HG03060 (cell line): ENCODE results near the gene TCF19.
"Not testable (repeated sequence)": the region's sequence is repeated elsewhere in the genome, so short reads cannot be mapped to it uniquely, and the experiment has no call there.

ENCODE experiments used
- ATAC-seq: cut with Tn5 transposase; IDR thresholded peaks from one replicate; pipeline ENCODE4 v1.9.1; 2021; ENCODE audit warnings: low read depth, moderate number of reproducible peaks; ENCODE audit not compliant: unreplicated experiment

The TCF19 gene

GRCh38 chr6:31158863-31159855, 770 bp downstream of the TCF19 start:
- no peak for ATAC-seq

DNA sequence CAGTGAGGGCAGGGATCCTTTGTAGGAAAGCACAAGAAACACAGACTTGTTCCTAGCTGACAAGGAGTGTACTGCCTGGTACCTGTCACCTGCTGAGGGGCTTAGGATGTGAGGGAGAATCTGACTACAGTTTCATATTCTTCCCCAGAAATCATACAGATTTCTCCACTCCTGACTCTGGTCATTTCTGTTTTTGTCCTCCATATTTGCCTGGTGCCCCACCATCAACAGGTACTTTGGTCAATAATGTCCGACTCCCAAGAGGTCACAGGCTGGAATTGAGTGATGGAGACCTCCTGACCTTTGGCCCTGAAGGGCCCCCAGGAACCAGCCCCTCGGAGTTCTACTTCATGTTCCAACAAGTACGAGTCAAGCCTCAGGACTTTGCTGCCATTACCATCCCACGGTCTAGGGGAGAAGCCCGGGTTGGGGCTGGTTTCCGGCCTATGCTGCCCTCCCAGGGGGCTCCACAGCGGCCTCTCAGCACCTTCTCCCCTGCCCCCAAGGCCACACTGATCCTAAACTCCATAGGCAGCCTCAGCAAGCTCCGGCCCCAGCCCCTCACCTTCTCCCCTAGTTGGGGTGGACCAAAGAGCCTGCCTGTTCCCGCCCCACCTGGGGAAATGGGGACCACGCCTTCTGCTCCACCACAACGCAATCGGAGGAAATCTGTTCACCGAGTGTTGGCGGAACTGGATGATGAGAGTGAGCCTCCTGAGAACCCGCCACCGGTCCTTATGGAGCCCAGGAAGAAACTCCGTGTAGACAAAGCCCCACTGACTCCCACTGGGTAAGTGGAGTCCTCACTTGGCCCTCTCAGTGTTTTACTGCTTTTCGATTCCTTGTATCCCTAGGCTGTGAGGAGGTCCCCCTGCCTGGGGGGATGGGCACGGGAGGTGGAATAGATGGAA, 3.1 kb downstream of the TCF19 start:
- no peak for ATAC-seq

- no peak for ATAC-seq
These were observed 4.2 kb downstream of the TCF19 start for GRCh38 chr6:31162463-31163165.

GRCh38 chr6:31163922-31164321, 5.5 kb downstream of the TCF19 start:
- ATAC-seq = no peak

- not testable (repeated sequence) for ATAC-seq
These were observed 6.2 kb downstream of the TCF19 start for GRCh38 chr6:31164475-31165063.

- ATAC-seq = peak; percentile 62
These were observed 6.9 kb downstream of the TCF19 start for GRCh38 chr6:31165064-31165832.

DNA sequence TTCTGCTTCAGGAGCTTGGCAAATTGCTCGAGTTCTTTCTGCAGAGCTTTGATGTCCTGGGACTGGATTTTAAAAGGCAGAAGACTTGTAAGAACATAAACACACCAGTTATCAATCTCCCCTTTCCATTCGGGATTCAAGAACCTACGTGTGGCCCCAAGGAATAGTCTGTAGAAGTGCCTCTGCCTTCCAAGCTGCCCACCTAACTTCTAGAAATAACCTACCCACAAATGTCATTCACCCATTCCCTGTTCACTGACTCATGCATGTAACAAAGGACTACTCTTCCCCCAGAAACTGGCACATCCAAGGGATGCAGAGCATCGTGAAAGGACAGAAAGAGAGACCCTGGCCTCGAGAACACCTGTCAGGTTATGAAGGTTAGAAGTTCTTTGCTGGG, 7.6 kb downstream of the TCF19 start:
- ATAC-seq = no peak

DNA sequence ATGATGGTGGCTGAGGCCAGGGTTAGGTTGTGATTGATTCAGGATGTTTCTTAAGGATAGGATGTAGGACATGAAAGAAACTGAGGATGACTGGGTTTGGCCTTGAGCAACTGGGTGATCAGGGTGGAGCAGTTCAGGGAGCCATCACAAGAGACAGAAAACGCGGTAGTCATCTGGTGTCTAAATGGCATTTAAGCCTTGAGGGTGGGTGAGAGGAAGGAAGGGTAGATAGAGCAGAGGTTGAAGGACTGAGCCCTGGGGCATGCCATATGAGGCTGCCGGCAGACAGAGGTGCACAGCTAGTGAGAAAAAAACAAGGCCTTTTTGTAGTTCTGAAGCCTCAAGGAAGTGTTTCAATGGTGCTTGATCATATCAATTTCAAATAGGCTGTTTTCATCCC, 10.2 kb downstream of the TCF19 start:
- no peak for ATAC-seq

DNA sequence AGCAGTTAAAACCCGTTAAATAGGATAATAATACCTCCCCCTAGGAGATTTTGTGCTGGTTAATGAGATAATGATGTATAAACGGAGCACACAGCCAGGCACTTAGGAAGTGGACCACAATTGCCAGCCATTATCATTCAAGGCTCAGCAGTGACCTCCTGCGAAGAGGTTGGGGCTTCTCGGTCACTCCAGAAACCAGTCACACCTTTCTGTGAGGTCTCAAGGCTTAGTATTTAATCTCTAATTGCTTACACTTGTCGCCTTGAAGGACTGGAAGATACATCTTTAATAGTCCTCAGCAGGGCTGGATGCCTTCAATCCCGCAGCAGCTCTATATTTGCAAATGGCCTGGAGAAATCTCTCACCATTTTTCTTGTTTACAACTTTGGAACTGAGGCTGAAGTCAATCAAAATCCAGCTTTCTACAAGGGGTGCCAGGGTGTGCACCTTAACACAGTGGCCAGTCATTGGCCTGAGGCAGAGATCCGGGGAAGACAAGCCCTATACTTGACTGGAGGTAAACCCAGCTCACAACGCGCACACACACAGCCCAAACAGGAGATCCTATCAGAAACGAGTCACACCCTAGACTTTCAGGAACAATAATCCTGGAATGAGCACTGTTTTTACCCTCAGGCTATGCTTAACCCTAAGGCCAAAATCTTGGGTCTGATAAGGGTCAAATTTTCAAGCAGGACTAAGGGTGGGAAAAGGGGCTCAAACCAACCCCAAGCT, 10.9 kb downstream of the TCF19 start:
- ATAC-seq = no peak

GRCh38 chr6:31169858-31170599, 11.6 kb downstream of the TCF19 start:
- not testable (repeated sequence) for ATAC-seq

DNA sequence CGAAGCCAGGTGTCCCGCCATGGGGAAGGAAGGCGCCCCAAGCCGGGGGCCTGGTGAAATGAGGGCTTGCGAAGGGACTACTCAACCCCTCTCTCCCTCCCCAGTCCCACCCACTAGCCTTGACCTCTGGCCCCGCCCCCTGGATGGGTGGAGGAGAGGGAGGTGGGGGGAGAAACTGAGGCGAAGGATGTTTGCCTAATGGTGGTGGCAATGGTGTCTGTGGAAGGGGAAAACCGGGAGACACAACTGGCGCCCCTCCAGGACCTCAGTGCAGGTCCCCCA, 12.2 kb downstream of the TCF19 start, which contains the start of gene POU5F1:
Gene POU5F1 (minus strand): TSS at position 83 of the 282 bp plus-strand sequence. CDS start 62 bp downstream, at position 21.
- no peak for ATAC-seq

DNA sequence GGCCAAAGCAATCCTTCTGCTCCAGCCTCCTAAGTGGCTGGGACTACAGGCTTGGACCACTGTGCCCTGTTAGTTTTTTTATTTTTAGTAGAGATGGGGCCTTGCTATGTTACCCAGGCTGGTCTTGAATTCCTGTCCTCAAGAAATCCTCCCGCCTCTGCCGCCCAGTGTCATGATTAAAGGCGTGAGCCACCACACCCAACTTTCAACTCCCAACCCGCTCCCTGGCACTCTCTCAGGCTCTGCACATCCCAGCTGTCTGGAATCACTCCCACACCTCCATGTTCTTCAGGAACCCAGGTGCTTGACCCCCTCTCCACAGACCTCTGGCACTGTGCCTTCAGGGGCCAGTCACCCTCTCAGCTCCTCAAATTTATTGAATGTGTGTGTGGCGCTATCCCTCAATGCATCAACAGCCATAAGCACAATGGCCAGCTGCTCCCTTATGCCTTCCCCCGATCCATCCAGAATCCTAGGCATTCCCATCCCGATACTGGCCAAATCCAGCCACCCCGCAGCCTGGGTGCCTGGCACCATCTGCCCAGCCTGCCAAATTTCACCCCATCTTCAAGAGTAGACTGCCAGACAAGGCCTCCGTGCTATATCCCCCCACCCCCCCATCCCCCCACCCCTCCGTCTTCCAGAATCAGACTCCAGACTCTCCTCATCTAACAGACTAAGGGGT, 12.7 kb downstream of the TCF19 start:
- ATAC-seq = no peak

- ATAC-seq = no peak
These were observed 13.8 kb downstream of the TCF19 start for GRCh38 chr6:31171931-31172905.

DNA sequence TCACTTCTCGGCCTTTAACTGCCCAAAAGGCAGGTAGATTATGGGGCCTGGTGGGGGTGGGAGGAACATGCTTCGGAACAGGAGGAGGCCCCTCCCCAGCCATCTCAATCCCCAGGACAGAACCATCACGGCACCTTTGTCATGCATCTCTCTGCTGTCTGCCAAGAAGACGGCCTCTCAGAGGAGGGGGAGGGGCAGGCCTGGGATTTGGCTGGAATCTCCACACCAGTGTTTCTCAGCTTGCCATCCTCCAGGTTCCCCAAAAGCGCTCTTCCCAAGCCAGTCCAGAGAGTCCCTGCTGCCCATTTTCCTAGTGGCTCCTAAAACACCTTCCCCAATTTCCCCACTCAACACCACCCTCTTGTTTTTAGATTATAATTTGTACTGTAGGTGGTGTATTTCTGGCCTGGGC, 14.6 kb downstream of the TCF19 start:
- ATAC-seq = no peak

DNA sequence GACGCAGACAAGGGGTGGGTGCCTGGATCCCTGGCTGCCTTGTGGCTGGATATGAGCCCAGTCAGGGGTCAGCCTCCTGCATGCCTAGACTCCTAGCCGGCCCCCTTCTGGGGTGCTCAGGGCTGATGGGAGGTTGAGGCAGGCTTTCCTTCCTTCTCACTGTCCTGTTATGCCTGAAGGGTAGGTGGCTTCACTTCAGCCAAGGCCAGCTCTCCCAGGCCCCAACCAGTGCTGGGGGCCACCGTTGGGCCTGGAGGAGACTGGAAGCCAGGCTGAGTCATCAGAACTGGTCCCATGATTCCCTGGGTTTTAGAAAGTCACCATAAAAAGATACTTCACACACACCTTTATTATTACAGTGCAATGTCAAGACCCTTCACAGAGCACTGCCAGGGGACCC, 15.0 kb downstream of the TCF19 start:
- no peak for ATAC-seq

DNA sequence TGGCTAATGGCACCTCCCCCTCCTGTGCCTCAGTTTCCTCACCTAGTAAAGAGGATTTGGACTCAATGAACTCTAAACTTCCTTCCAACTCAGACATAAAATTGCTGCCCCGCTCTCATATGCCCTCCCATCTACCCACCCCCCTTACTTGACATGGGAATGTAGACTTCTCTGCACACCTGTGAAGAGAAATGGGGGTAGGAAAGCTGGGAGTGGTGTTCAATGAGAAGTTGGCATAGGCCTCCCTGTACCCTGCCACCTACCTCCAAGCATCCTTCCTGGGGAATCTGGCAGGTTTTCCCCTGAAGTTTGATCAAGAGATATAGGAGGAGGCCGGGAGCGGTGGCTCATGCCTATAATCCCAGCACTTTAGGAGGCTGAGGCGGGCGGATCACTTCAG, 16.0 kb downstream of the TCF19 start:
- ATAC-seq = no peak

DNA sequence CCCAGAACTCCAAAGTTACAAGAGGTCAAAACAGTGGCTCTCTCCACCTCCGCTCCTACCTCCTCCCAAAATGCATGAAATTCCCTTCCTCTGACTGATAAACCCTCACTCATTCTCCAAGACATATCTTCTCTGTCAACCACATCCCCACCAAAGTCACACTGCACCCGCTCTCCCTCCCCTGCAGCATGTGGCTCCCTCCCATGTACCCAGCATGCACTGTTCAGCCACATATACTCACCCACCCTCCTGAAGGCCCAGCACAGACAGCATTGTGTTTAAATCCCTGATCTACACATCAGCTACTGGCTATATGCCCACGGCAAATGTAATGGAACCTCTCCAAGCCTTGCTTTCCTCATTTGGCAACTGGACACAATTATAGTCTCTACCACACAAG, 17.6 kb downstream of the TCF19 start:
- ATAC-seq = no peak
